Ishikawa (cell line): ENCODE results near the gene NR1H4.

Experiments used
- EP300 ChIP-seq: IDR thresholded peaks from 2 replicates; pipeline ENCODE4 v1.6.1; 2012; ENCODE audit warnings: borderline replicate concordance
- REST ChIP-seq: IDR thresholded peaks from 2 replicates; pipeline ENCODE4 v1.6.1; 2012; ENCODE audit warnings: low read depth, mild to moderate bottlenecking
- TAF1 ChIP-seq: IDR thresholded peaks from 2 replicates; pipeline ENCODE4 v1.6.1; 2012; ENCODE audit warnings: low read depth, mild to moderate bottlenecking
- TEAD4 ChIP-seq: IDR thresholded peaks from 2 replicates; pipeline ENCODE4 v1.6.1; 2012
- ZBTB7A ChIP-seq: IDR thresholded peaks from 2 replicates; pipeline ENCODE4 v1.6.1; 2012; ENCODE audit warnings: low read depth

GRCh38 chr12:100579844-100580243, 106.2 kb downstream of the NR1H4 start:
- TF ChIP-seq TEAD4 (no peak), ZBTB7A (no peak), REST (no peak), EP300 (no peak), TAF1 (no peak)
